ENCODE measurements around the gene MICALL1.
"Not testable (repeated sequence)": the region's sequence is repeated elsewhere in the genome, so short reads cannot be mapped to it uniquely, and the experiment has no call there.

MICALL1 gene

GRCh38 chr22:37925330-37925729 is 19.2 kb downstream of the MICALL1 start:
- in situ Hi-C loops (cut with MboI; ENCODE audit: low pct_unique_long_range_greater_than_20kb, low sequenced_read_pairs): no loop called here
- no peak for DNase-seq

DNA sequence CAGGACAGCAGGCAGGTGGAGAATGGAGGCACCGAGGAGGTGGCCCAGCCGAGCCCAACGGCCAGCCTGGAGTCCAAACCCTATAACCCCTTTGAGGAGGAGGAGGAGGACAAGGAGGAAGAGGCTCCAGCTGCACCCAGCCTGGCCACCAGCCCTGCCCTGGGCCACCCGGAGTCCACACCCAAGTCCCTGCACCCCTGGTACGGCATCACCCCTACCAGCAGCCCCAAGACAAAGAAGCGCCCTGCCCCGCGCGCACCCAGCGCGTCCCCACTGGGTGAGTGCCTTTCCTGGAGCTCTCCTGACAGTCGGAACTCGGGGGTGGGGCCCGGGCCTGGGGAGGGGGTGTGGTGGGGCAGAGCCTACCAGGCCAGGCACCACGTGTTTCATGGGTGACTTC is 19.7 kb downstream of the MICALL1 start:
- in situ Hi-C loops (cut with MboI; ENCODE audit: low pct_unique_long_range_greater_than_20kb, low sequenced_read_pairs): no loop called here
- no peak for DNase-seq

- no peak for DNase-seq
- in situ Hi-C loops (cut with MboI; ENCODE audit: low pct_unique_long_range_greater_than_20kb, low sequenced_read_pairs): no loop called here
Measured at GRCh38 chr22:37926358-37926757, 20.3 kb downstream of the MICALL1 start.

- no peak for DNase-seq
- in situ Hi-C loops (cut with MboI; ENCODE audit: low pct_unique_long_range_greater_than_20kb, low sequenced_read_pairs): no loop called here
Measured at GRCh38 chr22:37926771-37927636, 20.9 kb downstream of the MICALL1 start.

- no peak for DNase-seq
- in situ Hi-C loops (cut with MboI; ENCODE audit: low pct_unique_long_range_greater_than_20kb, low sequenced_read_pairs): no loop called here
Measured at GRCh38 chr22:37927637-37927936, 21.5 kb downstream of the MICALL1 start.

GRCh38 chr22:37929390-37929789 is 23.3 kb downstream of the MICALL1 start:
- no peak for DNase-seq
- in situ Hi-C loops (cut with MboI; ENCODE audit: low pct_unique_long_range_greater_than_20kb, low sequenced_read_pairs): no loop called here

GRCh38 chr22:37930270-37930951 is 24.3 kb downstream of the MICALL1 start:
- in situ Hi-C loops (cut with MboI; ENCODE audit: low pct_unique_long_range_greater_than_20kb, low sequenced_read_pairs): no loop called here
- DNase-seq: no peak

DNA sequence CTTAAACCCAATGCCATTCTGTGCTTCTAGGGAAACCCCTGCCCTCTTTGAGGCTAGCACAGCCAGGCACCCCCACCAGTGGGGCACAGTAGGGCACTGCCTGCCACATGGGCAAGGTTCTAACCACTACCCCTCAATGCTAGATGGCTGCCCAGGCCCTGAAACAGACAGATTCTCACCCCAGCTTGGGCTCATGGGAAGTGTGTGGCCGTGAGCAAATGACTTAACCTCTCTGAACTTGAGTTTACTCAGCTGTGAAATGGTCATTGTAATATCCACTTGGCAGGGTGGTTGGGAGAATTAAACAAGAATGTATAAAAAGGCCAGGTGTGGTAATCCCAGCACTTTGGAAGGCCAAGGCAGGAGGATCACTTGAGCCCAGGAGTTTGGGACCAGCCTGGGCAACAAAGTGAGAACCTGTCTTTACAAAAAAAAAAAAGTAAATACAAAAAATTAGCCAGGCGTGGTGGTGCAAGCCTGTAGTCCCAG is 24.9 kb downstream of the MICALL1 start:
- DNase-seq: no peak
- in situ Hi-C loops (cut with MboI; ENCODE audit: low pct_unique_long_range_greater_than_20kb, low sequenced_read_pairs): no loop called here

- in situ Hi-C loops (cut with MboI; ENCODE audit: low pct_unique_long_range_greater_than_20kb, low sequenced_read_pairs): no loop called here
- no peak for DNase-seq
Measured at GRCh38 chr22:37931893-37932389, 25.8 kb downstream of the MICALL1 start.

GRCh38 chr22:37932401-37932800 is 26.3 kb downstream of the MICALL1 start:
- in situ Hi-C loops (cut with MboI; ENCODE audit: low pct_unique_long_range_greater_than_20kb, low sequenced_read_pairs): no loop called here

DNA sequence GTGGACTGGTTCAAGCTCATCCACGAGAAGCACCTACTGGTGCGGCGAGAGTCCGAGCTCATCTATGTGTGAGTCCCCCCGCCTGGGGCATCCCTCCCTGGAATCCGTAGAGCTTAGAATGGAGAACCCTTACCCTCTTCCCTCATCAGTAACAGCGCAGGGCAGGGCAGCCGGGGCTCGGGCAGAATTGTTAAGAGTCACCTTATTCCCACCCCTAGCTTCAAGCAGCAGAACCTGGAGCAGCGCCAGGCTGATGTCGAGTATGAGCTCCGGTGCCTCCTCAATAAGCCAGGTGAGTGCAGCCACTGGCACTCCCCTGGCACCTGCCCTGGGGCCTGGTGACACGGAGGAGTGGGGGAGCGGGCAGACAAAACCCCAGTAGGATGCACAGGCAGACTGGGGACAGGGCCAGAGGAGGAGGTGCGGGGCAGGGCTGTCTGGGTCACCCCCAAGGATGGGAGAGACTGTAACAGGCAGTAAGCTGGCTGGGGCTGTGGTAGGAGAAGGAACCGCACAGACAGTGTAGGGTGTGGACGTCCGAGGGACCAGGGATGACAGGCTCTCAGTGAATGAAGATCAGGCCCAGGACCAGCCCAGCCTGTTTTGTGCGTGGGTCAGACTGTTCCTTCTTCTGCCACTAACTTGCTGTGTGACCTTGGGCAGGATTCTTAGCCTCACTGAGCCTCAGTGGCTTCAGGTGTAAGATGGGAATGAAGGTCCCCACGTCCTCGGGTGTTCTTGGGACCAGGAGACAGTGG is 26.9 kb downstream of the MICALL1 start:
- no peak for DNase-seq
- in situ Hi-C loops (cut with MboI; ENCODE audit: low pct_unique_long_range_greater_than_20kb, low sequenced_read_pairs): no loop called here

More at GRCh38 chr22:37932401-37932800, 26.3 kb downstream of the MICALL1 start:
- no peak for DNase-seq

- in situ Hi-C loops (cut with MboI; ENCODE audit: low pct_unique_long_range_greater_than_20kb, low sequenced_read_pairs): no loop called here
- DNase-seq: peak; percentile 96
Measured at GRCh38 chr22:37933711-37934376, 27.7 kb downstream of the MICALL1 start.

DNA sequence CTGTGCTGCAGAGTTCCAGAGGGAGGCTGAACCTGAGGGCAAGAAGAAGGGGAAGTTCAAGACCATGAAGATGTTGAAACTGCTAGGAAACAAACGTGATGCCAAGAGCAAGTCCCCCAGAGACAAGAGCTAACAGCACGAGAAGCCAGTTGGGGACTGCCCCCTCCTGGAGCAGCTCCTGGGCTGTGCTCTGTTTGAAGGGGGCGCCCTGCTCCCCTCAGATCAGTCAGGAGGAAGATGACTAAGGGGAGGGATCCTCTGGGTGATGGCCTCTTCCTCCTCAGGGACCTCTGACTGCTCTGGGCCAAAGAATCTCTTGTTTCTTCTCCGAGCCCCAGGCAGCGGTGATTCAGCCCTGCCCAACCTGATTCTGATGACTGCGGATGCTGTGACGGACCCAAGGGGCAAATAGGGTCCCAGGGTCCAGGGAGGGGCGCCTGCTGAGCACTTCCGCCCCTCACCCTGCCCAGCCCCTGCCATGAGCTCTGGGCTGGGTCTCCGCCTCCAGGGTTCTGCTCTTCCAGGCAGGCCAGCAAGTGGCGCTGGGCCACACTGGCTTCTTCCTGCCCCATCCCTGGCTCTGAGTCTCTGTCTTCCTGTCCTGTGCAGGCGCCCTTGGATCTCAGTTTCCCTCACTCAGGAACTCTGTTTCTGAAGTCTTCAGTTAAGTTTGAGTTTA is 34.7 kb downstream of the MICALL1 start:
- in situ Hi-C loops (cut with MboI; ENCODE audit: low pct_unique_long_range_greater_than_20kb, low sequenced_read_pairs): no loop called here
- DNase-seq: no peak

DNA sequence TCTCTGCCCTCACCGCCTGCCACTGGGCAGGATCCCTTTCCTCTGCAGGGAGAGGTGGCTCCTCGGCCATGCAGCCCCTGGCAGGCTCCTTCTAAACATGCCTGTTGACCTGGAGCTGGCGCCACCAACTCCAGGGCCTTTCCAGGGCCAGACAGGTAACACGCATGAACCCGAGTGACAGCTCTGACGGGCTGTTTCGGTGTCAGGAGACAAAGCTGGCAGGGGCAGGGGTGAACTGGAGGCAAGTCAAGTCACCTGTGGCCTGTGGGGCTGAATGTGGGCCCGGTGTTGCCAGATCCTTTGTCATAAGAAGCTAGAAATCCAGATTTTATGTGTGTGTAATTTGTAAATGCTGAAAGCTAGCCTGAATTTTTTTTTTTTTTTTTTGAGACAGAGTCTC is 36.0 kb downstream of the MICALL1 start:
- in situ Hi-C loops (cut with MboI; ENCODE audit: low pct_unique_long_range_greater_than_20kb, low sequenced_read_pairs): no loop called here

DNA sequence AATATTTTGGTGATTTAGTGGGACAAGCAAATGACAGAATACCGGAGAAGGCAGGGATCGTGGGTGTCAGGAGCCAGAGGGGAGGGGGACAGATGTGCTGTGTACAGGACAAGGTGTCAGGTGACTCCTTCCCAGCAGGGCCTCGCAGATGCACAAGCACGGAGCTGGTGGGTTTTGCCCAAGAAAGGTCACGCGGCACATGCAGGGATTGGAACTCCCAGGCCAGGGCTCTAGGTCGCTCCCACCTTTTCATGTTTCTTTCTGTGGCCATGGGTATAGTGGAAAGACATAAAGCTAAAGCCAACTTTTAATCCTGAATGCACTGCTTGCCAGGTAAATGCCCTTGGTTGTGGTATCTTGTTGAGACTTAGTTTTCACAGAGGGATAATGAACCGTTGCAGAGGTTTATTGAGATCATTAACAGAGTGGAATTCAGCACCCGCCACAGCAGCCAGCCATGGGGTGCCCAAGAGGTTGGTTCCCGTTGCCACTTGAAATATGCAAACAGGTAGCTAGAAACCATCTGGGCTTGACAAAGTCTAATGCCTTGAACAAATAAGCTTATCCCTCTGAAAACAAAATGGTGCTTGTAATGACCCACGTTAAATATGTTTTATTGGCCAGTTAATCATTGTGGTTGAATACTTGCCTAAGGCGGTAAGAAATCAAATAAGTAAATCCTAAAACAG is 37.2 kb downstream of the MICALL1 start:
- no peak for DNase-seq
- in situ Hi-C loops (cut with MboI; ENCODE audit: low pct_unique_long_range_greater_than_20kb, low sequenced_read_pairs): no loop called here

More for the DNA sequence above, 36.0 kb downstream of the MICALL1 start:
- no peak for DNase-seq

- in situ Hi-C loops (cut with MboI; ENCODE audit: low pct_unique_long_range_greater_than_20kb, low sequenced_read_pairs): no loop called here
- DNase-seq: no peak
Measured at GRCh38 chr22:37943825-37944198, 37.7 kb downstream of the MICALL1 start.

- DNase-seq; in situ Hi-C loops (cut with MboI; ENCODE audit: low pct_unique_long_range_greater_than_20kb, low sequenced_read_pairs): not testable (repeated sequence)
Measured at GRCh38 chr22:37944423-37944822, 38.3 kb downstream of the MICALL1 start.

- in situ Hi-C loops (cut with MboI; ENCODE audit: low pct_unique_long_range_greater_than_20kb, low sequenced_read_pairs): not testable (repeated sequence)
Measured at GRCh38 chr22:37947142-37947795, 41.2 kb downstream of the MICALL1 start.

More at GRCh38 chr22:37947142-37947795, 41.2 kb downstream of the MICALL1 start:
- not testable (repeated sequence) for DNase-seq

All from KBM-7 (cell line).